ENCODE data around the gene IGF2.
"Not testable (repeated sequence)": the region's sequence is repeated elsewhere in the genome, so short reads cannot be mapped to it uniquely, and the experiment has no call there.

Gene IGF2

DNA sequence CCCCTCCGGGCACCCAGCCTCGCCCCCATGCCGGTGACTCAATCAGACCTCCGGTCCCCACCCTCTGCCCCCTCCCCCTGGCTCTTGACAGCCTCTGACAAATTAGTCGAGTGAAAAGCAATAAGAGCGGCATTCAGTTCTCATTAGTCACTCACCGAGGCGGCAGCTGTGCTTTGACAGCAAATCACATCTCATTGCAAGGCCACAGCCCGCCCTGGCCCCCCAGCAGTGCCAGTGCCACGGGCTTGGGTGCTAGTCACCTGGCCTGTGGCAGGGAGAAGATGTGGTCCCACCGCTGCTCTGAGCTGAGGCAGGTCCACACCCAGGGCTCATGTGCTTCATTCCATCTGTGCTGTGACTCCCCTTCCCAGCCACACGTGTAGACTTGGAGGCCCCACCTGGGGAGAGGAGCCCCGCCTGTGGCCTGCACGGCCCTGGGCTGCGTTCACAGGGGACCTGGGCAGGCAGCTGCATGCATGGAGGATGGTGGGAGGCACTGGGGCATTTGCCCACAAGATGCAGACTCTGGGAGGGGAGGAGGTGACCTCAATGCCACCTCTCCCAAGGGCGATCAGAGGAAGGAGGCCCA lies 39.8 kb upstream of the IGF2 start:
- no peak overlapping the region for H3K27ac ChIP-seq (replicated peaks)
- no peak overlapping the region for H3K4me3 ChIP-seq (replicated peaks; ENCODE audit: insufficient read depth, low read length)
- H3K27me3 ChIP-seq (ENCODE audit: insufficient read depth, poor library complexity, severe bottlenecking) = peaks cover under 1% of the 10 kb centered on the region
- no peak for DNase-seq (ENCODE audit: low read depth in 1 of 2, low spot score in 1 of 2)
- TF ChIP-seq POLR2AphosphoS5 (IDR thresholded peaks at IDR 0.05; ENCODE audit: low read depth) = no peak
- TF ChIP-seq, protein P1, sequence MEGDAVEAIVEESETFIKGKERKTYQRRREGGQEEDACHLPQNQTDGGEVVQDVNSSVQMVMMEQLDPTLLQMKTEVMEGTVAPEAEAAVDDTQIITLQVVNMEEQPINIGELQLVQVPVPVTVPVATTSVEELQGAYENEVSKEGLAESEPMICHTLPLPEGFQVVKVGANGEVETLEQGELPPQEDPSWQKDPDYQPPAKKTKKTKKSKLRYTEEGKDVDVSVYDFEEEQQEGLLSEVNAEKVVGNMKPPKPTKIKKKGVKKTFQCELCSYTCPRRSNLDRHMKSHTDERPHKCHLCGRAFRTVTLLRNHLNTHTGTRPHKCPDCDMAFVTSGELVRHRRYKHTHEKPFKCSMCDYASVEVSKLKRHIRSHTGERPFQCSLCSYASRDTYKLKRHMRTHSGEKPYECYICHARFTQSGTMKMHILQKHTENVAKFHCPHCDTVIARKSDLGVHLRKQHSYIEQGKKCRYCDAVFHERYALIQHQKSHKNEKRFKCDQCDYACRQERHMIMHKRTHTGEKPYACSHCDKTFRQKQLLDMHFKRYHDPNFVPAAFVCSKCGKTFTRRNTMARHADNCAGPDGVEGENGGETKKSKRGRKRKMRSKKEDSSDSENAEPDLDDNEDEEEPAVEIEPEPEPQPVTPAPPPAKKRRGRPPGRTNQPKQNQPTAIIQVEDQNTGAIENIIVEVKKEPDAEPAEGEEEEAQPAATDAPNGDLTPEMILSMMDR (IDR thresholded peaks at IDR 0.05; ENCODE audit: insufficient read depth, low read length) = no peak
- no peak for TF ChIP-seq GABPA (IDR thresholded peaks at IDR 0.05; ENCODE audit: low read depth)
- TF ChIP-seq, protein P2, sequence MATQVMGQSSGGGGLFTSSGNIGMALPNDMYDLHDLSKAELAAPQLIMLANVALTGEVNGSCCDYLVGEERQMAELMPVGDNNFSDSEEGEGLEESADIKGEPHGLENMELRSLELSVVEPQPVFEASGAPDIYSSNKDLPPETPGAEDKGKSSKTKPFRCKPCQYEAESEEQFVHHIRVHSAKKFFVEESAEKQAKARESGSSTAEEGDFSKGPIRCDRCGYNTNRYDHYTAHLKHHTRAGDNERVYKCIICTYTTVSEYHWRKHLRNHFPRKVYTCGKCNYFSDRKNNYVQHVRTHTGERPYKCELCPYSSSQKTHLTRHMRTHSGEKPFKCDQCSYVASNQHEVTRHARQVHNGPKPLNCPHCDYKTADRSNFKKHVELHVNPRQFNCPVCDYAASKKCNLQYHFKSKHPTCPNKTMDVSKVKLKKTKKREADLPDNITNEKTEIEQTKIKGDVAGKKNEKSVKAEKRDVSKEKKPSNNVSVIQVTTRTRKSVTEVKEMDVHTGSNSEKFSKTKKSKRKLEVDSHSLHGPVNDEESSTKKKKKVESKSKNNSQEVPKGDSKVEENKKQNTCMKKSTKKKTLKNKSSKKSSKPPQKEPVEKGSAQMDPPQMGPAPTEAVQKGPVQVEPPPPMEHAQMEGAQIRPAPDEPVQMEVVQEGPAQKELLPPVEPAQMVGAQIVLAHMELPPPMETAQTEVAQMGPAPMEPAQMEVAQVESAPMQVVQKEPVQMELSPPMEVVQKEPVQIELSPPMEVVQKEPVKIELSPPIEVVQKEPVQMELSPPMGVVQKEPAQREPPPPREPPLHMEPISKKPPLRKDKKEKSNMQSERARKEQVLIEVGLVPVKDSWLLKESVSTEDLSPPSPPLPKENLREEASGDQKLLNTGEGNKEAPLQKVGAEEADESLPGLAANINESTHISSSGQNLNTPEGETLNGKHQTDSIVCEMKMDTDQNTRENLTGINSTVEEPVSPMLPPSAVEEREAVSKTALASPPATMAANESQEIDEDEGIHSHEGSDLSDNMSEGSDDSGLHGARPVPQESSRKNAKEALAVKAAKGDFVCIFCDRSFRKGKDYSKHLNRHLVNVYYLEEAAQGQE (IDR thresholded peaks at IDR 0.05; ENCODE audit: insufficient replicate concordance, low read depth) = no peak
- no peak for TF ChIP-seq SPI1 (IDR thresholded peaks at IDR 0.05; ENCODE audit: borderline replicate concordance, low read depth)

DNA sequence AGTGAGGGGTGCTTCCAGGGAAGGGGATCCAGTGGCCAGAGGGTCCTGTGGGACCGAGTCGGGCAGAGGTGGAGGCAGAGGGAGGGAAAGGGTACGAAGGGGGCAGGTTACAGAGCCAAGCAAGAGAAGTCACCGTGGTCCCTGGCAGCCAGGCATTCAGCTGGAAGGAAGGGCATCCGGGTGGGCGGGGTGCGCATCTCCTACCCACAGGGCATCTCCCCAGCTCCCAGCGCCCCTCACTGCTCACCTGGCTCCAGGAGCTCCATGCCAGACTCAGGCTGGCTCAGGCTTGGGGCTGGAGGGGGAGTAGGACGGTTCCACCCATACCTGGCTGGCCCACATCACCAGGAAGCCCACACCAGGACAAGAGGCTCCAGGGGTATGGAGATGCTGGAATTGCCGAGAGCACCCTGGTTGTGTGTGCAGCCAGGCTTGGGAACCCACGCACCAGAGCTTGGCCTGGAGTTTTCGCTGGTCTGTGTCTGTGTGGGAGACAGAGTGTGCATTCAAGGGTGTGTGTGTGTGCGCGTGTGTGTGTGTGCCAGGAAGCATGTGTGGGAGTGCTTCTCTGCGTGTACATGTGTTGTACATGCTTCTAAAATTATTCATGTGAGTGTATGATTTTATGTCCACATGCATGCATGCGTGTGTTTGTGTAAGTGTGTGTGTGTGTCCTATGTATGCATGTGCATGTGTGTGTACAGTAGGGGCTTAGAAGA lies 39.0 kb upstream of the IGF2 start:
- DNase-seq (ENCODE audit: low read depth in 1 of 2, low spot score in 1 of 2); H3K27ac ChIP-seq (replicated peaks); H3K4me3 ChIP-seq (replicated peaks; ENCODE audit: insufficient read depth, low read length); H3K27me3 ChIP-seq (ENCODE audit: insufficient read depth, poor library complexity, severe bottlenecking): not testable (repeated sequence)

DNA sequence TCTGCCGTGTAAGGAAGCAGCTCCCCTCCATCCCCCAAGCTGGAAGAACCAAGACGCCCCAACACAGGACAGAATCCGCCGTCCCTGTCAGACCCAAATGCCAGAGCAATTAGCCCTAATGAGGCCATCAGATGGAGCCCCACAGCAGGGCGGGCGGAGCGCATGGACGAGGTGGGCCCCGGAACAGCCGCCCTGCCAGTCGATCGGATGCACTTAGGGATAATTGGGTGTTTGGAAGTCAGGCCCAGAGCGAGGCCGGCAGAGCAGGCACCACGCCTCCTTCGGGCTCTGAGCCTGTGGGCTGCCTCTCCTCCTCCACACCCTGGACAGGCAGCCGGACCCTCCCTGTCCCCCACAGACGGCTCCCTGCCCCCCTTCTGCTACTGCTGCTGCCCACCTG lies 37.9 kb upstream of the IGF2 start:
- H3K27me3 ChIP-seq (ENCODE audit: insufficient read depth, poor library complexity, severe bottlenecking) = peaks cover 8% of the 10 kb centered on the region
- no peak overlapping the region for H3K4me3 ChIP-seq (replicated peaks; ENCODE audit: insufficient read depth, low read length)
- no peak for DNase-seq (ENCODE audit: low read depth in 1 of 2, low spot score in 1 of 2)
- TF ChIP-seq, protein P1 (IDR thresholded peaks at IDR 0.05; ENCODE audit: insufficient read depth, low read length) = no peak
- TF ChIP-seq SPI1 (IDR thresholded peaks at IDR 0.05; ENCODE audit: borderline replicate concordance, low read depth) = no peak
- H3K27ac ChIP-seq (replicated peaks) = no peak overlapping the region

DNA sequence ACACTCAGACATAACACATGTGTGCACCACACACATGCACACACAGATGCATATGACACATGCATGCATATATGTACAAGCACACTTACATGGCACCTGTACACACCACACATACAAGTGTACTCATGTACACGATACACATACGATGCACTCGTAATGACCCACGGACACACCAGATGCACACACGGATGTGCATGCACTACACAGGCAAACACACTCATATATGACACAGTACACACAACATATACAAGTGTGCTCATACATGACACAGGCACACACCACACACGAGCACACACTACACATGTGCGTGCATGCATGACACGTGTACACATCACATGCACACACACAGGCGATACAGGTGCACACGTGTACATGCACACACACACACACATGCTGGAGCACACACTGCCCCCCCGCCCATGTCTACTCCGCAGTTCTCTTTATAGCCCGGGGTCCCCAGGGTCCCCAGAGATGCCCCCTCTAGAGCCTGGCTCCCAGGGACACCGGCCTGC lies 37.3 kb upstream of the IGF2 start:
- TF ChIP-seq GABPA (IDR thresholded peaks at IDR 0.05; ENCODE audit: low read depth) = no peak
- TF ChIP-seq, protein P2 (IDR thresholded peaks at IDR 0.05; ENCODE audit: insufficient replicate concordance, low read depth) = no peak
- TF ChIP-seq, protein P1 (IDR thresholded peaks at IDR 0.05; ENCODE audit: insufficient read depth, low read length) = no peak
- no peak for TF ChIP-seq SPI1 (IDR thresholded peaks at IDR 0.05; ENCODE audit: borderline replicate concordance, low read depth)
- no peak for TF ChIP-seq POLR2AphosphoS5 (IDR thresholded peaks at IDR 0.05; ENCODE audit: low read depth)
- no peak overlapping the region for H3K27ac ChIP-seq (replicated peaks)
- DNase-seq (ENCODE audit: low read depth in 1 of 2, low spot score in 1 of 2) = no peak
- peaks cover 11% of the 10 kb centered on the region for H3K27me3 ChIP-seq (ENCODE audit: insufficient read depth, poor library complexity, severe bottlenecking)
- no peak overlapping the region for H3K4me3 ChIP-seq (replicated peaks; ENCODE audit: insufficient read depth, low read length)

Measured in HL-60 (cell line).